Caco-2 (cell line): ENCODE measurements around the gene PABPN1. TPM values are rescaled to one million over a fixed set of nuclear protein-coding genes. Genes with fewer than 3 reads are reported as not detected.

Experiments used
- BruUV-seq: library from RNA; stranded (reverse); fragments of 400-500 nt; replicated peaks from 2 replicates; lab custom pipeline; 2021; lab: Mats Ljungman, UMichigan
- CTCF ChIA-PET: fragments of 300-600 bp; sonication (Branson Sonifier 250); formaldehyde crosslinking; loops from one replicate; lab custom pipeline; 2022; ENCODE audit warnings: antibody characterized with exemption; lab: Charles Lee
- POLR2A ChIA-PET: fragments of 300-600 bp; sonication (Branson Sonifier 250); formaldehyde crosslinking; loops from one replicate; lab custom pipeline; 2022; ENCODE audit warnings: antibody characterized with exemption; lab: Charles Lee
- DNase-seq, 2 experiments: peaks; one replicate each; pipeline versions ENCODE4 v3.0.0 to v3.0.0-alpha.2; 2020 to 2022
- H3K27me3 ChIP-seq: replicated peaks from 2 replicates; pipeline ENCODE4 v1.6.0; 2011; ENCODE audit warnings: low read length; ENCODE audit not compliant: control insufficient read depth, insufficient read depth
- H3K36me3 ChIP-seq: 2 replicates; pipeline ENCODE4 v1.5.1; 2011; ENCODE audit warnings: low read length; ENCODE audit not compliant: control insufficient read depth, insufficient read depth
- H3K4me1 ChIP-seq: fragments of 250-450 bp; sonication (Bioruptor Pico); 2 replicates; pipeline ENCODE4 v1.5.1; 2020; ENCODE audit warnings: mild to moderate bottlenecking
- H3K4me3 ChIP-seq: 2 replicates; pipeline ENCODE4 v1.5.1; 2011; ENCODE audit warnings: low read depth, mild to moderate bottlenecking, control low read depth, low read length
- H3K9me3 ChIP-seq: fragments of 250-450 bp; sonication (Bioruptor Pico); 2 replicates; pipeline ENCODE4 v1.5.1; 2020; ENCODE audit warnings: mild to moderate bottlenecking, moderate library complexity
- H3K27ac Mint-ChIP-seq: one replicate; pipeline ENCODE4 v1.8.0; 2022; ENCODE audit warnings: mixed read lengths; ENCODE audit not compliant: unreplicated experiment
- H3K27me3 Mint-ChIP-seq: one replicate; pipeline ENCODE4 v1.8.0; 2022; ENCODE audit warnings: mixed read lengths; ENCODE audit not compliant: insufficient read depth, unreplicated experiment
- H3K36me3 Mint-ChIP-seq: one replicate; pipeline ENCODE4 v1.8.0; 2022; ENCODE audit warnings: mild to moderate bottlenecking, mixed read lengths; ENCODE audit not compliant: insufficient read depth, unreplicated experiment
- H3K4me1 Mint-ChIP-seq: one replicate; pipeline ENCODE4 v1.8.0; 2022; ENCODE audit warnings: low read depth, mixed read lengths; ENCODE audit not compliant: unreplicated experiment
- H3K4me3 Mint-ChIP-seq: one replicate; pipeline ENCODE4 v1.8.0; 2022; ENCODE audit warnings: mild to moderate bottlenecking, moderate library complexity, mixed read lengths; ENCODE audit not compliant: unreplicated experiment
- H3K9me3 Mint-ChIP-seq: one replicate; pipeline ENCODE4 v1.8.0; 2022; ENCODE audit warnings: mixed read lengths; ENCODE audit not compliant: unreplicated experiment
- CTCF ChIP-seq, 2 experiments: fragments of 200-600 bp in 1 of 2; IDR thresholded peaks; 1 replicate in 1 of 2; 2 replicates in 1 of 2; pipeline versions ENCODE4 v1.5.1 to v1.8.0; 2011 to 2022; ENCODE audit warnings: antibody characterized with exemption in 1 of 2, control low read depth in 1 of 2, inconsistent platforms in 1 of 2, low read depth in 1 of 2, low read length in 1 of 2, mild to moderate bottlenecking in 1 of 2, moderate library complexity in 1 of 2; ENCODE audit not compliant: insufficient read depth in 1 of 2, severe bottlenecking in 1 of 2, unreplicated experiment in 1 of 2
- intact Hi-C: fragments of 100-400 bp; cut with micrococcal nuclease; formaldehyde crosslinking; loops from one replicate; pipeline ENCODE4 v1.10.0; 2022; ENCODE audit not compliant: unreplicated experiment
- total RNA-seq: library from RNA; stranded (reverse); gene quantifications from 2 replicates; pipeline ENCODE4 v1.2.3, GENCODE V29; 2022

PABPN1 gene
- total RNA-seq, 1 experiment from 2014 or later: 202 TPM

DNA sequence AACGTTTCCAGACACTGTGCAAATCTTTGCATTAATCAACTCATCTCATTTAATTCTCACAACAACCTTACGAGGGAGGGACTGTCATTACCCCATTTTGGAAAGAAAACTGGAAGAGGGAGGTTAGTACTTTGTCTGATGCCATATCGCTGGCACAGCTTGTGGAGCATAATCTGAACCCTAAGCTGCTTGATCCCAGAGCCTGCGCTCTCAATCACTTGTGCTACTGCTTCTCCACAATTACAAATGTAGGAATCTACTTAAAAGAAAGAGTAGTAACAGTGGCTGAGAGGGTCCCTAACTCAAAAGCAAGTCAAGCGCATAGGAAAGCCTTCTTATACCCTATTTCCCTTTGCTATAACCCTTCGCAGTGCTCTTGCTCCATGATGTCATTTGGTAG lies 40.5 kb downstream of the PABPN1 start:
- H3K4me1 Mint-ChIP-seq: no peaks in the 10 kb centered on the region
- DNase-seq: no peak
- Histone ChIP-seq H3K4me1 (no peaks in the 10 kb centered on the region), H3K27me3 (no peaks in the 10 kb centered on the region), H3K4me3 (no peak overlapping the region), H3K36me3 (no peaks in the 10 kb centered on the region), H3K9me3 (no peaks in the 10 kb centered on the region)
- H3K4me3 Mint-ChIP-seq: no peak overlapping the region
- no peak for TF ChIP-seq CTCF (IDR thresholded peaks at IDR 0.05; ENCODE audit: insufficient read depth in 1 of 2, low read depth in 1 of 2, low read length in 1 of 2, severe bottlenecking in 1 of 2, unreplicated experiment in 1 of 2)
- no peaks in the 10 kb centered on the region for H3K27me3 Mint-ChIP-seq
- POLR2A ChIA-PET: no interaction called here
- no peak overlapping the region for H3K27ac Mint-ChIP-seq
- no TSS peak for BruUV-seq
- intact Hi-C loops: loop anchor here (1.0 kb wide), 1 partner anchor 33 kb away; no protein-coding TSS in a partner anchor
- H3K36me3 Mint-ChIP-seq: peaks cover 4% of the 10 kb centered on the region
- H3K9me3 Mint-ChIP-seq: no peaks in the 10 kb centered on the region
- CTCF ChIA-PET: interaction anchor here (1.0 to 1.6 kb wide), 2 partner anchors 9 to 16 kb away, joined by 3 to 8 read pairs; partner anchors contain the start of gene SLC22A17

GRCh38 chr14:23362200-23362599 lies 40.9 kb downstream of the PABPN1 start:
- POLR2A ChIA-PET: no interaction called here
- Mint-ChIP-seq H3K9me3 (no peaks in the 10 kb centered on the region), H3K27ac (no peak overlapping the region), H3K4me1 (no peaks in the 10 kb centered on the region), H3K27me3 (no peaks in the 10 kb centered on the region), H3K36me3 (peaks cover 6% of the 10 kb centered on the region), H3K4me3 (no peak overlapping the region)
- no peaks in the 10 kb centered on the region for H3K9me3 ChIP-seq
- H3K4me1 ChIP-seq: no peaks in the 10 kb centered on the region
- H3K36me3 ChIP-seq: no peaks in the 10 kb centered on the region
- H3K4me3 ChIP-seq: no peak overlapping the region
- peak in 1 of 2 experiments; percentile 31 for DNase-seq
- intact Hi-C loops: loop anchor here (1.0 kb wide), 1 partner anchor 34 kb away; no protein-coding TSS in a partner anchor
- peak in 1 of 2 experiments; percentile 44 for TF ChIP-seq CTCF (IDR thresholded peaks at IDR 0.05; ENCODE audit: insufficient read depth in 1 of 2, low read depth in 1 of 2, low read length in 1 of 2, severe bottlenecking in 1 of 2, unreplicated experiment in 1 of 2)
- H3K27me3 ChIP-seq: no peaks in the 10 kb centered on the region
- no TSS peak for BruUV-seq
- CTCF ChIA-PET: interaction anchor here (1.0 kb wide), 1 partner anchor 10 kb away, joined by 3 read pairs; the partner anchor contains the start of gene SLC22A17

DNA sequence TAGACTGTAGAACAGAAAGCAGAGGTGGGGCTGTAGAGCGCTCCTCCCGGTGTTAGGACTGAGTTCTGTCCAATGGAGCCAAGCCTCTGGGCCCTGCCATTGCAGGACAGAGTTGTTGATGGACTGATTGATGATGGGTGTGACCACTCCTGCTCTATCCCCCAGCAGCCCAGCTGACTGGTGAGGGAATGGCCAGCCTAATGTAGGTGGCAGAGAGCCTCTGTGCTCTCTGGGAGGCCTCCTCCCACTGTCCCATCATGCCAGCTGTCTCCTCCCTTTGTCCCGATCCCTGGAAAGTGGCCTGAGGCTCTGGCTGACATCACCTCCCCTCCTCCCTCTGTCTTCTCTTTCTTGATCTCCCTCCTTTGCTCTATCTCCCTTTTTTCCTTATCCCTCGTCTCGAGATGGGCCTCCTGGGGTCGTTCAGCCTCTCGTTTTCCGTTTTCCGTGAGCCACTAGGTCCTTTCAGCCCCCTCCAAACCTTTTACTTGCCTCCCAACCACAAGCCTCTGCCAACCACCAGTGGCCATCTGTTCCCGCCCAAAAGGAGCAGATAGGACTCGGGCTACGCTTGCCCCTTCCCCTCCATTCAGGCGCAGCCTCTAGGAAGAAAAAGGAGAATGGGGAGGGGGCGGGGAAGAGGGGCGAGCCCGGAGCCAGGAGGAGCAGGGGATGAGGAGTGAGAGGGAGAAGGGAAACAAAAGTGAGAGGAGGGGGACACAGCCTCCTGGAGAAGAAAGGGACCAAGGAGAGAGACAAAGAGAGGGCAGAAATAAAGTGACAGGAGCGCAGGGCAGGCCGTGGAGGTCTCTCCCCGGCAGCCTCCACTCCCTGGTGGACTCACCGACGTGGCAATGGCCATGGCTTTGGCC lies 43.1 kb downstream of the PABPN1 start:
- peaks cover 6% of the 10 kb centered on the region for H3K36me3 Mint-ChIP-seq
- H3K4me3 Mint-ChIP-seq: peak overlapping the region; percentile 20
- intact Hi-C loops: no loop called here
- H3K27me3 Mint-ChIP-seq: no peaks in the 10 kb centered on the region
- H3K4me1 Mint-ChIP-seq: no peaks in the 10 kb centered on the region
- TF ChIP-seq CTCF (IDR thresholded peaks at IDR 0.05; ENCODE audit: insufficient read depth in 1 of 2, low read depth in 1 of 2, low read length in 1 of 2, severe bottlenecking in 1 of 2, unreplicated experiment in 1 of 2): no peak
- H3K36me3 ChIP-seq: no peaks in the 10 kb centered on the region
- H3K27ac Mint-ChIP-seq: no peak overlapping the region
- peak in 1 of 2 experiments; percentile 23 for DNase-seq
- H3K4me1 ChIP-seq: no peaks in the 10 kb centered on the region
- no TSS peak for BruUV-seq
- H3K9me3 ChIP-seq: no peaks in the 10 kb centered on the region
- H3K27me3 ChIP-seq: no peaks in the 10 kb centered on the region
- ChIA-PET CTCF (no interaction called here), POLR2A (no interaction called here)
- H3K9me3 Mint-ChIP-seq: no peaks in the 10 kb centered on the region
- H3K4me3 ChIP-seq: no peak overlapping the region
